GM12872 (cell line): Measurements from ENCODE around the gene PLCB1.

Experiments used
- CTCF ChIP-seq: IDR thresholded peaks from 3 replicates; pipeline ENCODE4 v1.5.1; 2011; ENCODE audit warnings: low read depth, mild to moderate bottlenecking, low read length, moderate library complexity; ENCODE audit not compliant: insufficient read depth

The PLCB1 gene

GRCh38 chr20:8226106-8226505 is 94.0 kb downstream of the PLCB1 start:
- no peak for TF ChIP-seq CTCF

GRCh38 chr20:8227293-8227692 is 95.2 kb downstream of the PLCB1 start:
- no peak for TF ChIP-seq CTCF

GRCh38 chr20:8228315-8228714 is 96.2 kb downstream of the PLCB1 start:
- TF ChIP-seq CTCF, result no peak

- no peak for TF ChIP-seq CTCF
Measured at GRCh38 chr20:8229090-8229489, 97.0 kb downstream of the PLCB1 start.

GRCh38 chr20:8231038-8231437 is 99.0 kb downstream of the PLCB1 start:
- TF ChIP-seq CTCF, result no peak

GRCh38 chr20:8232332-8232731 is 100.3 kb downstream of the PLCB1 start:
- no peak for TF ChIP-seq CTCF

GRCh38 chr20:8234580-8234979 is 102.5 kb downstream of the PLCB1 start:
- TF ChIP-seq CTCF, result no peak

GRCh38 chr20:8242066-8242465 is 110.0 kb downstream of the PLCB1 start:
- TF ChIP-seq CTCF, result no peak
